Fibroblast of skin of abdomen (primary cell): ENCODE measurements around the gene KCNQ1OT1.

Experiments used
- DNase-seq: peaks from one replicate; pipeline ENCODE4 v3.0.0-alpha.2; 2013

KCNQ1OT1 gene

GRCh38 chr11:2581151-2581930, 118.5 kb downstream of the KCNQ1OT1 start:
- no peak for DNase-seq

DNA sequence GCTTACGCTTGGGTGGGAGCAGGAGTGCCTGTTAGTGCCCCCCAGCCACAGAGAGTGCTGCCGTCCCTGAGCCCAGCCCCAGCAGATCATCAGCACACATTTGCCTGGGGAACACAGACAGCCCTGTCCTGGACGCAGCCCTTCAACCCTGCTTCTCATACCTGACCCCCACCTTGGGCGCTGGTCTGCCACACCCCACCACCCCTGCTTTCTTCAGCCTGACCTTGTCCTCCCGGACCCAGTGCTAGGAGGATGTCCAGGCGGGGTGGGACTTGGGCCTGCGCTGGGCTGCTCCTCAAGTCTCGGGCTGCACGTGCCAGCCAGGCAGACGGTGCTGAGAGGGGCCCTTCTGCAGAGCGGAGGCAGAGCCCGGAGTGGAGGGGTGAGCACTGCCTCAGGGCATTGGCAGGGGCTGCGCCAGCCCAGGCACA, 119.2 kb downstream of the KCNQ1OT1 start:
- DNase-seq: no peak

- no peak for DNase-seq
Measured at GRCh38 chr11:2580061-2580421, 119.8 kb downstream of the KCNQ1OT1 start.

DNA sequence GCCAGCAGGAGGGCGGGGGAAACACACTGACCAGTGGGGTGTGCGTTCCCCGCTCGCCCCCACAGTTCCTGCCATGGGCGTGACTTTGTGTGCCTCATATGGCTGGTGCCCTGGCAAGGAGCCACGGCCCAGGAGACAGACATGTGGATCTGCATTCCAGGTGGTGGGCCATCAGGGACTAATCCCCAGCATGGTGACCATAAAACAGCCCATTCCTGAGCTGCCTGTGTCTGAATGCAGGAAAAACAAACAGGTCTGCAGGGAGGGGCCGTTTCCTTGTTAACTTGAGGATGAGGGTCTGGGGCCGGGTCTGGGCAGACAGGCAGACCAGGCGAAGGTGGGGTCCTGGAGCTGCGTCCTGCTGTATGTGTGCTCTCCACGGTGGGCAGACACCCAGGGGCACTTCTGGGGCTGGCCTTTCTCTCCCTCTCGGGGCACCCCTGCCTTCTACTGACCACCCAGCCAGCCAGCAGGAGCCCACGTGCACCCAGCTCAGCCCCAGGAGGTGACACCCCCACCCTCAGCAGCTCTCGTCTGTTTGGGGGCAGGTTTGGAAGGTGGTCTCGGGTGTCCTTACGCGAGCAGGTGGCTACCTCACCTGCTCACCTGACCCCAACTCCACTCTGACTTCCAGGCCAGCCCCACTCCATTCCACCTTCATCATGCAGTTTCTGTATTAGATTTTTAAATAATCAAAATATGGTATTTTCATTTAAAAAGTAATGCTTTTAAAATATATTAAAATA, 120.3 kb downstream of the KCNQ1OT1 start:
- DNase-seq: no peak

DNA sequence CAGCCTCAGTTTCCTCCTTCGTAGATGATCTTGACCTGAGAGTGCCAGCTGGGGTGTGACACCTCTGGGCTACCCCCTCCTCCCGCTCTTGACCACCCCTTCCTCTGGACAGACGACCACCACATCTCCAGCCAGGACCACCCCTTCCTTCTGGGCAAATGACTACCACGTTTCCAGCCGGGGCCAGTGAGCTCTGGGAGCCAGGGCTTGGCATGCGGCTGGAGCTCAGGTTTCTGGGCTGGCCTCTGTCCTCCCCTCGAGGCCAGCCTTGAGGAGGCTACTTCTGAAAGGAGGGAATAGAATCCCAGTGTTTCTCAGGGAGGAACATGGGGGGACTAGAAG, 120.9 kb downstream of the KCNQ1OT1 start:
- no peak for DNase-seq

DNA sequence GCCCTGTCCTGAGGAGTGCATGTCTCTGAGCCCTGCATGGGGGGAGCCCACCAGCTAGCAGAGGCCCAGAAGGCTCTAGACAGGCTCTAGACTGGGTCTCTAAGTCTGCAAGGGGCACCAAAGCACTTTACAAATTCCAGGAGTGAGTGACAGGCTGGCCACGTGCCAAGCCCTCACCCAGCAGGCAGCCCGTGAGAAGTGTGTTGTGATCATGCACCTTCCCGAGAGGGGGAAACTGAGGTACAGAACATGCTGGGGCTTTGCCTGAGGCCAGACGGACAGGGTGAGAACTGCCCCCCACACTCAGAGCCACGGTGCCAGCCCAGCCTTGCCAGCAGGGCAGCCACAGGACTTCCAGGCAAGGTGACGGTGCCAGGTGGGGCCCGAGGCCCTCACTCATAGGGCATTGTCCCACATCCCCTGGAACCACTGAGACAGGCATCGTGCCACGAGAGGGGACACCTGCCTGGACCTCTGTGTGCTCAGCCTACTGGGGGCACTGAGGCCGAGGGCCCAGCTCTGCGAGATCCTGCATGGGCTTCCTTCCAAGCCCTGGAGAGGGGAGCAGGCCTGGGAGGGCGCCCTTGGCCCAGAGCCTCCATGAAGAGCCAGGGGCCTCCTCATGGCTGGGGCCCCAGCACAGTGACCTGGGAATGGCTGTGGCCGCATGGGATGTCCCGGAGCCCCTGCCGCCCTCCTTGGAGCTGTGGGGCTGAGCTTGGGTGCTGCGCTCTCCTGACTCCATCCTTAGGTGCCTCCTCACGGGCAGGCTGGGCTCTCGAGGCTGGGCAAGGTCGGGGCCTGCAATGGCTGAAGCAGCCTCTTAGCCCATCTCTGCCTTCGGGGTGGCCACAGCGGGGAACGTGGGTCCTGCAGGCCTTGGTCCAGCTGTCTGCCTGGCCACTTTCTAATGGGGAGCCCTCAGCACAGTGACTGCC, 121.5 kb downstream of the KCNQ1OT1 start:
- no peak for DNase-seq

GRCh38 chr11:2577031-2577990, 122.5 kb downstream of the KCNQ1OT1 start:
- DNase-seq: no peak

DNA sequence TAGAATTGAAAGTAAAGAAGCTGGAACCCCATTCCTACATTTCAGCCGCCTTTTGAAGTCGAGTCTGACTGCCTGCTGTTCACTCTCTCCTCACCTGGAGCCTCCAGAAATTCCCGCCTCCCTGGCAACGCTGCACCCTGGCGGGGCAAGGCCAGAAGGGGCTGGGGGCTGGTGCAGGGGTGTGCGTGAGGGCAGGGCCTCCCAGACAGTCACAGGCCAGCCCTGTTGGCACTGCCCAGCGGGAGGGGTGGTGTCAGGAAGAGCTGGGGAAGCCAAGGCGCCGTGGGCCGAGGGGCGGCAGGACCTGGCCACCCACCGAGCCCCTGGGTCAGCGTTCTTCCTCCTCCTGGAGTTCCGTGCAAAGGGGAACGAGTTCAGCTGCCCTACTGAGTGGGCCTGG, 123.2 kb downstream of the KCNQ1OT1 start:
- DNase-seq: no peak

- no peak for DNase-seq
Measured at GRCh38 chr11:2576111-2576510, 123.7 kb downstream of the KCNQ1OT1 start.

- DNase-seq: no peak
Measured at GRCh38 chr11:2575591-2576051, 124.2 kb downstream of the KCNQ1OT1 start.

DNA sequence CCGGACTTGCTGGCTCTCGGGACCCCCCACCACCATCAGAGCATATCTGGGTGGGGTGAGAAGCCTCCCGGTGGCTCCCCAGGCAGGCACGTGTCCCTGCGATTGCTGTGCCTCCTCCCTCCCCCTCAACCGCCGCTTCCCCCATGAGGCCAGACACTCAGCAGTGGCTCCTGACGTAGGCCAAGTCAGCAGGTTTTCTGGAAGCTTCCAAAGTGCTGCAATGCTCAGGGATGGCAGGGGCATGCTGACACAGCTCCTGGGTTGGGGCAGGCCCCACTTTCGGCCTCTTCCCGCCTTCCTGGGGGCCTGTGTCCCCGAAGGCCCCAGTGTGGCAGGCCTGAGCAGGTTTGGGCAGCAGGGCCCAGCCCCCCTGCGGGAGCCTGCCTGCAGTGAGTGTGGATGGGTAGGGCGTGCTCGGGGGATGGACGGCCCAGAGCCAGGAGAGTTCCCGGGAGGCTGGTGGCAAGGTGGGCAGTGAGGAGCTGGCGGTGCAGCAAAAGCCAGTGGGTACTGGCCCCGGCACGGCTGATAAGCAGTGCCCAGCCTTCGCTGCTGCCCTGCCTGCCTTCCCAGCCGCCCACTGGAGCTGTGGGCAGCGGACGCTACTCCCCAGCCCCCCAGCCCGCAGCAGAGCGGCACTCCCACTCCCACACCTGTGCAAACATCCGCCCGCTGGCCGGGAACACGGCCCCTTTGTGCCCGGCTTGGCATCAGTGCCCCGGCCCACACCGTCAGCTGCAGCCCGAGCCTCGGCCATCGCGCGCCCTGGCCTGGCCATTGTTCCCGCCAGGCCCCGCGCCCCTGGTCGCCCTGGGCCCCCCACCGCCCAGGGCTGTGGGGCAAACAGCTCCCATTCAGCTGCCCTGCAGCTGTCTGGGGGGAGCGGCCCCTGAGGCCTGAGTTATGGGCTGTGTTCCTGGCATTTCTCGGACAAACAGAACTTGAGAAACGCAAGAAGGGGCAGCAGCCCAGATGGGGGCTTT, 125.0 kb downstream of the KCNQ1OT1 start:
- no peak for DNase-seq

- DNase-seq: no peak
Measured at GRCh38 chr11:2574043-2574552, 125.7 kb downstream of the KCNQ1OT1 start.

DNA sequence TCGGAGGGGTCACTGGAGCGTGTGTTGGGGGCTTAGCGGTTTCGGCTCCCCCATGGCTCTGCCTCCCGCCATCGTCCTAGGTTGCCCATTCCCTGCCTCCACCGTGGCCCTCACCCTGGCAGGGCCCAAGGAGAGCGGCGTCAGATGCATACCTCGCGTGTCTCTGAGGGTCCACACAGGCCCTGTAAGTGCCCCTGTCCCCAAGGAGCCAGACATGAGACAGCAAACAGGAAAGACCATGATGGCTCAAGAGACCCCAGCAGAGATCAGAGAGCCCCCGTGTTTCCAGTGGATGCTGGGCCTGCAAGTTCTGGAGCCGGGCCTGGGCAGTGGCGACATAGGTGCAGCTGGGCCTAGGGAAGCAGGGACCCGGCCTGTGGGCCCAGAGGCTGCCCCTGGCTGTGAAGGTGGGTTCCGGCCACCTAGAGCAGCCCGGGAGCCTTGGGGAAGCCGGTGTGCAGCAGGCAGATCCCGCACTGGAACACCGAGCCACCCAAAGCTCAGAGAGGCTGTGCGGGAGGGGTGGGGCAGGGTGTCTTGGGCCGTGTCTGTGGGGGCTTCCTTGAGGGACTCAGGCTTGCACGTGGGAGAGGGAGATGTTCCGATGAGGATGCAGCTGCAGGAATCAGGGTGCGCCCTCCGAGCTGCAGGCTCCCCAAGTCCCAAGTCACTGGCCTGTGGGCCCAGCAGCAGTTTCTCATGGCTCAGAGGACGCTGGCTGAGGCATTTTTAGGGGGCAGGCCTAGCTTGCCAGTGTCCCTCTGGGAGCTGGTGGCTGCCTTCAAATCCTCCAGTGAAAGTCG, 126.4 kb downstream of the KCNQ1OT1 start:
- DNase-seq: no peak

GRCh38 chr11:2572491-2573239, 127.1 kb downstream of the KCNQ1OT1 start:
- DNase-seq: no peak

GRCh38 chr11:2571598-2572281, 128.1 kb downstream of the KCNQ1OT1 start:
- no peak for DNase-seq

GRCh38 chr11:2570841-2571597, 128.8 kb downstream of the KCNQ1OT1 start:
- DNase-seq: no peak

DNA sequence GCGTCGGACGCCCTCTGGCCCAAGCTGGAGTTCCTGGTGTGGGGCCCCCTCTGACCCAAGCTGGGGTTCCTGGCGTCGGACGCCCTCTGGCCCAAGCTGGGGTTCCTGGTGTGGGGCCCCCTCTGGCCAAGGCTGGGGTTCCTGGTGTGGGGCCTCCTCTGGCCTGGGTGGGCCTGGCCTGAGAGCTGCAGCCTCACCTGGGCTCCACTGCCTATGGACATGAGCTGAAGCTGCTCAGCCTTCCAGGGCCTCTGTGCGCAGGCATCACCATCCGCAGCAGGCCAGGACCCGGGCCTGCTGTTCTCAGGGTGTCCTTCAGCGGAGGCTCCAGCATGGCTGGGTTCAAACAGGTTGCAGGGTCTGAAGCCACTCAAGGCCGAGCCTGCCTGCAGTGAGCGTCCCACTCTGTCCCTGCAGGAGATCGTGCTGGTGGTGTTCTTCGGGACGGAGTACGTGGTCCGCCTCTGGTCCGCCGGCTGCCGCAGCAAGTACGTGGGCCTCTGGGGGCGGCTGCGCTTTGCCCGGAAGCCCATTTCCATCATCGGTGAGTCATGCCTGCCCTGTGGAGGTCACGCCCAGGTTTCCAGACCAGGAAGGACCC, 129.5 kb downstream of the KCNQ1OT1 start:
- no peak for DNase-seq
